HG03045 (cell line): ENCODE measurements around the gene IFNG-AS1.
A peak's percentile ranks its signal among the peaks of the same experiment; 100 is the strongest.

Source experiments
- ATAC-seq: cut with Tn5 transposase; IDR thresholded peaks from one replicate; pipeline ENCODE4 v1.9.1; 2021; ENCODE audit warnings: mild to moderate bottlenecking, moderate library complexity; ENCODE audit not compliant: unreplicated experiment

Gene IFNG-AS1

GRCh38 chr12:67989184-67989920, at the start of gene IFNG-AS1:
TSS of gene IFNG-AS1 (plus strand) at chr12:67989447.
- no peak for ATAC-seq

DNA sequence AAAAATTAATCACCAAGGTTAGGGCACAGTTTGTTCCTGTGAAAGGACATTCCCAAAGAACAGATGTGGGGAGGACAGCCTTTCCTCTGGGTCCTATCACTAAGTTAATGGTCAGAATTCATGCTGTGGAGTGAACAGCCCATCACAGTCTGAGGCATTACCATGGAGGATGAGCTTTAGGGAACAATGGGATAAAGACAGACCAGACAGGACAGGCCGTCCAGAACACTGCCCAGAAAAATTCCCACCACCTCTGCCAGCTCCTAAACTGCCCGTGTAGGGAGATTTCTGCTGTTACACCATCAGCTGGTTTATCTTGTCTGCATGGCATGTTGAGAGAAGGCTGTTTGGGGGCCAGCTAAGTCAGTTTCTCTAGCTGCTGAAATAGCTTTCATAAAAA, 49.6 kb upstream of the IFNG-AS1 start:
- no peak for ATAC-seq

DNA sequence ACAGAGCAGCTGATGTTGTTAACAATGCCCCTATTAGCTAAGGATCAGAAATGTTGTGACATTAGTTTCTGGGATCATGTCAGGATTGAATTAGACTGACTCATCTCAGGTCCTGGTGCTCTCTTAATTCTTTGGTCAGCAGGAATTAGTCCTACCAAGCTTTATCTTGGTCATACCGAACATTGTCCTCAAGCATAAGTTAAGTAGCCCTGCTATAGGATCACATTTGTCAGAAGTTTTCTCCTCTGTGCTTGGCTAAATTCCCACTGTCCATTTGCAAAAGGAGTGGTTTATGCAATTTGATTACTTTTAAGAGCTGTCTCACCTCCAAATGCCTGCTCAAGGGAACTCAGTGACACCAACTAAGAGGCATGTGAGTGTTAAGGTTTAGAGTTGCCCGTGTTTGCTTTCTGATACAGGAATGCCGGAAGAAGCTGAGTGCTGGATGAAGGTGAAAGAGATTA, 48.4 kb upstream of the IFNG-AS1 start:
- no peak for ATAC-seq

DNA sequence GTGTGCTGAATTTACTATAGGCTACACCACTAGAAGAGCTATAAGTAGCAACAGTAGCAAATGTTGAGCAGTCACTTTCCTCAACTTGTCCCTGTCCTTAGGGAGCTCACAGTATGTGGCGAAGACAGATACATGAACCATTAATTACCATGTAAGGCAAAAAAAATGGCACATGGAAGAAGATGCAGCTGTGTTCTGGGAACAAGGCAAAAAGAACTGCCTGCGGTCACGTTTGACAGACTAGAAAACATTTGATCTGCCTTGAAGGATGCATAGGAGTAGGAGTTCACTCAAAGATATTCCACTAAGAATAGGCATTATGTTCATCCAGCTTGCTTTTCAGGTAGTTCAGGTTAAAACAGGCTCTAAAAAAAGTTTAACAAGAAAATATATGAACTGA, 46.5 kb upstream of the IFNG-AS1 start:
- ATAC-seq: no peak

GRCh38 chr12:67943141-67943892, 45.9 kb upstream of the IFNG-AS1 start:
- peak; percentile 67 for ATAC-seq

- no peak for ATAC-seq
Observed at GRCh38 chr12:67944093-67944492, 45.2 kb upstream of the IFNG-AS1 start.

GRCh38 chr12:67952787-67953186, 36.5 kb upstream of the IFNG-AS1 start:
- ATAC-seq: no peak

DNA sequence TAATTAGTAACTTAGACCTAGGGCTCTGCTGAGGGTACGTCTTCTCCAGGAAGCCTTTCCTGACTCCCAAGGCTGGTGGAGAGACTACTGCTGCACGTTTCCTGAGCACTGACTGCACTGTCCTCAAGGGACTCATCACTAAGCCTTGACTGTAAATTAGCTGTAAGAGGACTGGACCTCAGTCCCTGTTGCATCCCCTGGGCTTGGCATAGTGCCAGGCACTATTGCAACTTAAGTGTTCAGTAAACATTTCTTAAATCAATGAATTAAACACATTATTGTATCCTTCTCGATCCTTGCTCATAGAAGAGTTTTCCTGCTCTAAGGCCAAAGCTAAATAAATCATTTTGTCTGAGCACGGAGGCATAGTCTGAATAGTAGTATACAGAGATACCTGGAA, 31.9 kb upstream of the IFNG-AS1 start:
- no peak for ATAC-seq

DNA sequence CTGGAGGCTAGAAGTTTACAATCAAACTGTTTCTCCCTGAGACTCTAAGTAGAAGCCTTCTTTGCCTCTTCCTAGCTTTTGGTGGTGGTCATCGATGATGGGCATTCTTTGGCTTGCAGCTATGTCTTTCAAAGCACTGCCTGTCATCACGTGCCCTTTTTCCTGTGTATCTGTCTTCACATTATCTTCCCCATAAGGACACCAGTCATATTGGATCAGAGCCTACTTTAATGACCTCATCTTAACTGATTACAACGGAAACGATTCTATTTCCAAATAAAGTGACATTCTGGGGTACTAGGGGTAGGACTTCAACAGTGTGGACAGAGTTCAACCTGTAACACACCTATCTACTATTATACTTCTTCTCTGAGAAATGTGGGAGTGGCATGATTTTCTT, 31.1 kb upstream of the IFNG-AS1 start:
- ATAC-seq: no peak

DNA sequence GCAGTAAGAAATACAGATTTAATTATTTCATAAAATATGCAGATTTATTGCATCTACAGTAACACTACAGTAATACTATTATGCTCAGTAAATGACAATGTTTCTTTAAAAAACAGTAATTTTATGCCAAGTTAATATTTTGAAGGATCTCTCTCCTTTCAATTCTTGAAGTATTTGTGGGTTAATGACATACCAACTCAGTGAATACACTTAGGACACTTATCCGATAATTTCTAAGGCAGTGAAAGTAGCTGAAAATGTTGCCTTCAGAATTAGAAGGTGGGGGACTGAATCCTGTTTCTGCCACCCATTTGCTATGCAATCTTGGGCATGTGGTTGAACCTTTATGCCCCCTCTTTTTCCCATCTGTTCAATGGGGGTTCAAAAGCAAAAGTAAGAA, 24.8 kb upstream of the IFNG-AS1 start:
- ATAC-seq: no peak

DNA sequence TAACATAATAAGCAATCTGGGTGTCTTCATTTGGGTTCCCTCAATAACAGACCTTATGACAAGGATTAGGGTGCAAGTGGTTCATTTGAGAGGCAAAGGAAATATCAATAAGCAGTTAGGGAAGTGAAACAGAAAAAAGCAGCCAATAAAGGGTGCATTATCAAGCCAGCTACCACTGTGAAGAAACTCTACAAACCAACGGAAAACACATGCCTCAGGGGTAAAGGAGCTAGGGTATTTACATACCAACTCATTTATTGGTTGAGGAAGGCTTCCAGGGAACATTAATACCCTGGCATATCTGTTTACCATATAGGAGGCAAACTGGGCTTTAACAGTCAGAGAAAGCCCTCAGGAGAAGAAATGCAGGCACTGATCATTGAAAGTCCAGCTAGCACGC, 22.7 kb upstream of the IFNG-AS1 start:
- no peak for ATAC-seq

DNA sequence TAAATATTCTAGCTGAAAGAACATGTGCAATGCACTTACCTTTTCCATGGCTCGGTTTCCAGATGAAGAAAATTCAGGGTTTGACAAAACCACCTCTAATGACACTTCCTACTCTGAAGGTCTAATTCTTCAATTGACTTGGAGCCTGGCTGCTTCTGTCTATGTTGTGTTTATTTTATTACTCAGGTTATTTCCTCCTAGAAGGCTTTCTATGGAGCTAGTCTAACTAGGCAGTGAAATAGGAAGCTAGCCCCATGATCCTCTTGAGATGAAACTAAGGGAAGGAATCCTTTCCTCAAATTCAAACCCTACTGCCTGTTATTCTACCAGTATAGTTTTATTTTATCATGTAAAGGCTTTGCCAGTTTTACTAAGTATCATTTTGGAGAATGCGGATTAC, 20.9 kb upstream of the IFNG-AS1 start:
- ATAC-seq: no peak

DNA sequence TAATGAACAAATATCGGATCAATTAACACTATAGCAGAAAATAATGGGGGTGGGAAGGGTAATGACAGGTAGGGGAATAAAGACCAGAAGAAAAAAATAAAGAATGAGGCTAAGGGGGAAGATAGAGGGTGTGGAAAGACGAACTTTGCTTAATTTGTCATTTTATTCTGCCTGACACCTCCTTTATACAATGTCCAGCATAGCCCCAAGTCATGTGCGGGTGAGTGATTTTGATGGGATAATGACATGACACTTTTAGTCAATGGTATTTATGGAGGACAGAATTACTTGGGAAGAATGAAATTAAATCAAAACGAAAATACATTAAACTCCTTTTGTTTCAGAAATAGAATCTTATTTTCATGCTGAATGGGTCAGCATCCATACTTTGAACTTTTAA, 20.5 kb upstream of the IFNG-AS1 start:
- no peak for ATAC-seq

DNA sequence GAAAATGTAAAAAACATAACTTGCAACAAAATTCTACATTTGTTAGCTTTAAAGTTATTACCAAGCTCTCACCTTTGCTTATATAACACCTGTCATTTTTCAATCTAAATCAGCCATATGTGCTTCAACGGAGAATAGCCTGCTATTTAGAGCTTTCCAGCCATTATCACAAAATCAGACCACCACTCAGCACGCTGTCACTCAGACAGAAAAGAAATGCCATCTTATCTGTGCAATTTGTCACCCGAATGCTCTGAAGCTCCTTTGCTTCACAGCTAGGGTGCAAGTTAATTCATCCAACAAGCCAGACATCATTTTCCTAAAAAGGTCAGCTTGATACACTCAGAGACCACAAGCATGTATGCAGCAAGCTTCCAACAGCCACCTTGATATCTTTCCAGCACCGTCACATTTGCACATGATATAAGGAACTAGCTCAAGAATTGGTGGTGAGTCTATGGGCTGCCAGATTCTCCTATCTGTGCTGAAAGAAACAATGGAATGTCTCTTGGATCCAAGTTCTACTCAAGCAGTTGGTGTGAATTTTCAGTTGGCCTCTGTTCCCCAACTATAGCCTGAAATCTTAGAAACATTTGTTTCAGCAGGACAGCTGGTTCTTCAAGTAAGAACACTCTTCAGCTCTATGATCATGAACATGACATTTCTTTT, 20.0 kb upstream of the IFNG-AS1 start:
- ATAC-seq: no peak

DNA sequence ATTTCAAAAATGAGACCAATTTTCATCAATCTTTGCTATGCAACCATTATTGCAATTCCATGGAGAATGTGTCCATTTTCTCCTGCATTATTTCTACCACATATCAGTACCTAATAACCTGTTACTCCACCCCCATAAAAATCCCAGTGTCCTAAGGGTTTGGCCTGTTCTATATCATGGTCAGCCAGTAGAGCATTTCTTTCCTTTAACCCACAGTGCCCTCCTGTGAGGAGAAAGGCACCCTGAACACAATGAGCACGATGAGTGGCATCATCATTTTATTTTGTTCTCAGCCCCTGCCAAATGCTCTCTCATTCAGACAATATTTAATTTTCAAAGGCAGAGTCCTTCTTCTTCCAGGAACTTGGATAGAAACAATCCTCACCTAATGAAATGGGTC, 11.6 kb upstream of the IFNG-AS1 start:
- ATAC-seq: no peak

DNA sequence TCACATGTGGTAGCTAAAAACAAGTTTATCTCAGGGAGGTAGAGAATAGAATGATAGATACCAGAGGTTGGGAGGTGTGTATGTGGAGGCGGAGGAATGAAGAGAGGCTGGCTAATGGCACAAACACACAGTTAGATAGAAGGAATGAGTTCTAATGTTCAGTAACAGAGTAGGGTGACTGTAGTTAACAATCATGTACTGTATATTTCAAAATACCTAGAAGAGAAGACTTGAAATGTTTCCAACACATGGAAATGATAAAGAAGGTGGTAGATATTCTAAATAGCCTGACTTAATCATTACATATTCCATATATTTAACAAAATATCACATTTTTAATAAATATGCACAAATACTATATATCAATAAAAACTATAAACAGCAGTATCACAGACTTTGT, 8.9 kb upstream of the IFNG-AS1 start:
- no peak for ATAC-seq

- ATAC-seq: no peak
Observed at GRCh38 chr12:67981287-67982162, 7.7 kb upstream of the IFNG-AS1 start.

- ATAC-seq: no peak
Observed at GRCh38 chr12:67982164-67982563, 7.1 kb upstream of the IFNG-AS1 start.

- ATAC-seq: no peak
Observed at GRCh38 chr12:67986632-67987031, 2.6 kb upstream of the IFNG-AS1 start.

DNA sequence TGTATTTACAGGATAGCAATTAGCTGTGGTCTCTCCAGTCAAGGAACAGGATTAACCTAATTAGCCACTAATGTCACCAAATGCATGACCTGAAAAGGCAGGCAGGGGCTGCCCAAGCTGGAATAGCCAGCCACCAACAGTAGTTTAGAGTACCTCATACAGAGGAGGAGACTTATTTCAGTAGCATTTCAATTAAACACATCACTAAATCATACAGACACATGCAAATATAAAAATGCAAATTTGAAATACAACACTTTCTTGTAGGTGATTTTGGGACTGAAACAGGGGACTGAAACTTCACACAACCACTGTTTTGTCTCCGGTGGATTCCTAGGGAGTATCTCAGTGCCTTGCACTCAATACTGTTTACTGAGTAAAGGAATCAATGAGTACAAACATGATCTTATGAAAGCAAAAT, 636 bp upstream of the IFNG-AS1 start:
- ATAC-seq: peak; percentile 76

- ATAC-seq: peak; percentile 75
Observed at GRCh38 chr12:67991158-67991557, 1.9 kb downstream of the IFNG-AS1 start.
